Measurements from ENCODE around the gene PIP5K1C. TPM values are rescaled to one million over a fixed set of nuclear protein-coding genes. Genes with fewer than 3 reads are reported as not detected.

The PIP5K1C gene
- total RNA-seq, 4 donors from 2014 or later = 25.4 to 91.1 (median 36.4) TPM

- no peaks in the 10 kb centered on the region for H3K9me3 ChIP-seq
- no peak for DNase-seq
- 84% methylated on average over 23 of the region's 24 CpGs; no CpG with 5 or more reads in 1 of the 2 donors for WGBS, 2 donors (ENCODE audit: low coverage in 1 of 2)
- TF ChIP-seq CTCF (IDR thresholded peaks at IDR 0.05) (no peak), POLR2A (IDR thresholded peaks at IDR 0.05) (no peak), EP300 (IDR thresholded peaks at IDR 0.05; ENCODE audit: low read depth) (no peak), POLR2AphosphoS5 (IDR thresholded peaks at IDR 0.05) (no peak)
- peaks cover 4% of the 10 kb centered on the region for H3K27me3 ChIP-seq
- in situ Hi-C loops (cut with MboI; ENCODE audit: low pct_ligation_motif_present in 1 of 4, low pct_unique_long_range_greater_than_20kb in 1 of 4, low sequenced_read_pairs in 3 of 4) = no loop called here
- no peak overlapping the region for H3K4me3 ChIP-seq
- peak overlapping the region in 1 of 4 donors; percentile 14 for H3K27ac ChIP-seq
- intact Hi-C loops (cut with DNase I; ENCODE audit: low total_unique reads) = loop anchor here (1.0 to 10.0 kb wide), 2 partner anchors 34 to 305 kb away; no protein-coding TSS in a partner anchor
- H3K36me3 ChIP-seq = peaks cover 0 to 20% (median 0%) of the 10 kb centered on the region in 4 donors
- H3K4me1 ChIP-seq = peaks cover 7 to 36% (median 30%) of the 10 kb centered on the region in 4 donors
Observed at GRCh38 chr19:3609779-3610719, 90.2 kb downstream of the PIP5K1C start.

GRCh38 chr19:3608750-3609322, 91.4 kb downstream of the PIP5K1C start:
- Histone ChIP-seq H3K9me3 (no peaks in the 10 kb centered on the region), H3K36me3 (peaks cover 0 to 20% (median 0%) of the 10 kb centered on the region in 4 donors), H3K27ac (peak overlapping the region in 1 of 4 donors; percentile 69), H3K4me1 (peaks cover 7 to 36% (median 30%) of the 10 kb centered on the region in 4 donors), H3K27me3 (peaks cover 4% of the 10 kb centered on the region), H3K4me3 (no peak overlapping the region)
- WGBS, 2 donors (ENCODE audit: low coverage in 1 of 2) = 51% methylated on average over 19 of the region's 21 CpGs; no CpG with 5 or more reads in 1 of the 2 donors
- no peak for DNase-seq
- in situ Hi-C loops (cut with MboI; ENCODE audit: low pct_ligation_motif_present in 1 of 4, low pct_unique_long_range_greater_than_20kb in 1 of 4, low sequenced_read_pairs in 3 of 4) (no loop called here), intact Hi-C loops (cut with DNase I; ENCODE audit: low total_unique reads) (no loop called here)
- TF ChIP-seq EP300 (IDR thresholded peaks at IDR 0.05; ENCODE audit: low read depth) (no peak), CTCF (IDR thresholded peaks at IDR 0.05) (no peak), POLR2A (IDR thresholded peaks at IDR 0.05) (no peak), POLR2AphosphoS5 (IDR thresholded peaks at IDR 0.05) (no peak)

GRCh38 chr19:3608079-3608641, 92.1 kb downstream of the PIP5K1C start:
- no peaks in the 10 kb centered on the region for H3K9me3 ChIP-seq
- peak overlapping the region; percentile 54 to 69 (median 68) for H3K27ac ChIP-seq
- TF ChIP-seq CTCF (IDR thresholded peaks at IDR 0.05) (no peak), POLR2A (IDR thresholded peaks at IDR 0.05) (no peak), POLR2AphosphoS5 (IDR thresholded peaks at IDR 0.05) (no peak), EP300 (IDR thresholded peaks at IDR 0.05; ENCODE audit: low read depth) (no peak)
- H3K27me3 ChIP-seq = peaks cover 4% of the 10 kb centered on the region
- in situ Hi-C loops (cut with MboI; ENCODE audit: low pct_ligation_motif_present in 1 of 4, low pct_unique_long_range_greater_than_20kb in 1 of 4, low sequenced_read_pairs in 3 of 4) (no loop called here), intact Hi-C loops (cut with DNase I; ENCODE audit: low total_unique reads) (no loop called here)
- H3K4me1 ChIP-seq = peaks cover 7 to 33% (median 26%) of the 10 kb centered on the region in 4 donors
- WGBS, 2 donors (ENCODE audit: low coverage in 1 of 2) = 57 to 75% methylated on average over 2 to 3 of the region's 3 CpGs
- no peak overlapping the region for H3K4me3 ChIP-seq
- peaks cover 0 to 16% (median 0%) of the 10 kb centered on the region in 4 donors for H3K36me3 ChIP-seq
- DNase-seq = no peak
